GM13976 (cell line): ENCODE results near the gene PSMG3.

Experiments
- DNase-seq: peaks from one replicate; pipeline ENCODE4 v3.0.0; 2012; ENCODE audit warnings: low spot score
- CTCF ChIP-seq: IDR thresholded peaks from 2 replicates; pipeline ENCODE4 v1.5.1; 2012; ENCODE audit warnings: borderline replicate concordance, mild to moderate bottlenecking; ENCODE audit not compliant: insufficient read depth; ENCODE audit errors: extremely low read depth, missing control alignments, control extremely low read depth
- in situ Hi-C: fragments of 300-500 bp; cut with MboI; formaldehyde crosslinking; loops from one replicate; pipeline ENCODE4 v1.12.0; 2022; ENCODE audit warnings: low sequenced_read_pairs, mixed read lengths, inconsistent platforms; ENCODE audit not compliant: unreplicated experiment

The PSMG3 gene

GRCh38 chr7:1603346-1604225 is 33.8 kb upstream of the PSMG3 start:
- TF ChIP-seq CTCF = no peak
- no peak for DNase-seq
- in situ Hi-C loops = no loop called here

- DNase-seq = no peak
- no peak for TF ChIP-seq CTCF
- in situ Hi-C loops = no loop called here
Observed at GRCh38 chr7:1602386-1602785, 32.6 kb upstream of the PSMG3 start.

- in situ Hi-C loops = no loop called here
- no peak for TF ChIP-seq CTCF
- DNase-seq = no peak
Observed at GRCh38 chr7:1601956-1602355, 32.1 kb upstream of the PSMG3 start.

GRCh38 chr7:1599640-1600395 is 30.0 kb upstream of the PSMG3 start:
- in situ Hi-C loops = loop anchor here (25.0 kb wide), 1 partner anchor 737 kb away; no protein-coding TSS in a partner anchor

GRCh38 chr7:1598961-1599639 is 29.3 kb upstream of the PSMG3 start:
- in situ Hi-C loops = loop anchor here (25.0 kb wide), 1 partner anchor 738 kb away; no protein-coding TSS in a partner anchor
- DNase-seq = no peak
- TF ChIP-seq CTCF = no peak

More at GRCh38 chr7:1599640-1600395, 30.0 kb upstream of the PSMG3 start:
- no peak for TF ChIP-seq CTCF
- DNase-seq = no peak

GRCh38 chr7:1598286-1598685 is 28.5 kb upstream of the PSMG3 start:
- TF ChIP-seq CTCF = no peak
- DNase-seq = no peak
- in situ Hi-C loops = loop anchor here (25.0 kb wide), 1 partner anchor 739 kb away; no protein-coding TSS in a partner anchor
